GM12874 (cell line): ENCODE data around the gene SSBP4.

Experiments used
- TF ChIP-seq, protein P1 (sequence below): IDR thresholded peaks from 2 replicates; pipeline ENCODE4 v1.5.1; 2011; ENCODE audit warnings: low read depth, mild to moderate bottlenecking, control low read depth, low read length, moderate library complexity; ENCODE audit not compliant: insufficient read depth

SSBP4 gene

GRCh38 chr19:18467978-18468377, 48.8 kb downstream of the SSBP4 start:
- TF ChIP-seq, protein P1, sequence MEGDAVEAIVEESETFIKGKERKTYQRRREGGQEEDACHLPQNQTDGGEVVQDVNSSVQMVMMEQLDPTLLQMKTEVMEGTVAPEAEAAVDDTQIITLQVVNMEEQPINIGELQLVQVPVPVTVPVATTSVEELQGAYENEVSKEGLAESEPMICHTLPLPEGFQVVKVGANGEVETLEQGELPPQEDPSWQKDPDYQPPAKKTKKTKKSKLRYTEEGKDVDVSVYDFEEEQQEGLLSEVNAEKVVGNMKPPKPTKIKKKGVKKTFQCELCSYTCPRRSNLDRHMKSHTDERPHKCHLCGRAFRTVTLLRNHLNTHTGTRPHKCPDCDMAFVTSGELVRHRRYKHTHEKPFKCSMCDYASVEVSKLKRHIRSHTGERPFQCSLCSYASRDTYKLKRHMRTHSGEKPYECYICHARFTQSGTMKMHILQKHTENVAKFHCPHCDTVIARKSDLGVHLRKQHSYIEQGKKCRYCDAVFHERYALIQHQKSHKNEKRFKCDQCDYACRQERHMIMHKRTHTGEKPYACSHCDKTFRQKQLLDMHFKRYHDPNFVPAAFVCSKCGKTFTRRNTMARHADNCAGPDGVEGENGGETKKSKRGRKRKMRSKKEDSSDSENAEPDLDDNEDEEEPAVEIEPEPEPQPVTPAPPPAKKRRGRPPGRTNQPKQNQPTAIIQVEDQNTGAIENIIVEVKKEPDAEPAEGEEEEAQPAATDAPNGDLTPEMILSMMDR, result no peak

DNA sequence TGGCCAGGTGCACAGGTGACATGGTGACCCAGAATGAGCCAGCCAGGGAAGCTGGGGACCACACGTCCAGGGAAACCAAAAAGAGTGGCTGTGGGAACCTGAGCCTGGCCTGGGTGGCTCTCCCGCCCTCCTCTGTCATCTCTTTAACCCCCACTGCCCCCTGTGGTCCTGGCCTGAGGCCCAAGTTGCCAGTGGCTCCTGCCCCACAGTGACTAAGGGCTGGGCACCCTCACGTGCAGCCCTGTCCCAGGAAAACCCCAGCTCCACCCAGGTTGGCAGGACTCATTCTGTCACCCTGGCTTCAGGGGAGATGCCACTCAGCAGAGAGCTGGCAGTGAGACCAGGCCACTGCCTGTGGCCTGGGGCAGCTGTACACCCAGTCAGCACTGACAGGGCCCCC, 49.3 kb downstream of the SSBP4 start:
- TF ChIP-seq, protein P1, result no peak

DNA sequence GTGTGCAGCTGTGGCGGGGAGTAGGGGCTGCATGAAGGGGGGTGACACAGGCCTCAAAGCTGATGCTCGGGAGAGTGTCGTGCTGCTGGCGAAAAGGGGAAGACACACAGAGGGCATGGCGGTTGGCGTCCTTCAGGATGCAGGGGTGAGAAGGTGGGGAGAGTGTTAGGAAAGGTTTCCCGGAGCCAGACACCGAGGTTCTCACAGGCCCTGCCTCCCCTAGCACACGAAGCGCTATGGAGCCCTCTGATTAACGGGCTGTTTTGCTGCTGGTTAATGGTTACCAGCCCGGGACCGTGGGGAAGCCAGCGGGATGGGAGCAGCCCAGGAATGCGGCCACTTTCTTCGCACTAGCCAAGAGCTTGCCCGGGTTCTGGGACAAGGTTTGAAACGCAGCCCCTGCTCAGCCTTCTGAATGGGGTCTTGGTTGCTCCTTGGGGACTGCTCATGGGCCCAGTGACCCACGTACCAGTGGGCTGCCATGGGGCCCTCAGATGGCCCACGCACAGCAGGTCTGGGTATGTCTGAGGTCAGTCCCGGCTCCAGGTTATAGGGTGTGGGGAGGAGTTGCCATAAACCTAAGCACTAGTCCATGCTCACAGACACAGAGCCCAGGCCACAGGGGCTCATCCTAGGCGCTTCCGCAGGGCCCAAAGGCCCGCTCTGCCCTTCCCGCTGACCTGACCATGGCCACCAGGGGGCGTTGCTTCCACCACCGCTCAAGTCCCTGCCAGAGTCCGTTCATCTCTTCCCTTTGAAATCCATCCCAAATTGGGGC, 50.1 kb downstream of the SSBP4 start:
- TF ChIP-seq, protein P1, result peak; percentile 83

GRCh38 chr19:18470787-18471186, 51.6 kb downstream of the SSBP4 start:
- TF ChIP-seq, protein P1, result no peak

- TF ChIP-seq, protein P1, result no peak
Measured at GRCh38 chr19:18473003-18473705, 54.0 kb downstream of the SSBP4 start.

- TF ChIP-seq, protein P1, result no peak
Measured at GRCh38 chr19:18473706-18474087, 54.5 kb downstream of the SSBP4 start.

DNA sequence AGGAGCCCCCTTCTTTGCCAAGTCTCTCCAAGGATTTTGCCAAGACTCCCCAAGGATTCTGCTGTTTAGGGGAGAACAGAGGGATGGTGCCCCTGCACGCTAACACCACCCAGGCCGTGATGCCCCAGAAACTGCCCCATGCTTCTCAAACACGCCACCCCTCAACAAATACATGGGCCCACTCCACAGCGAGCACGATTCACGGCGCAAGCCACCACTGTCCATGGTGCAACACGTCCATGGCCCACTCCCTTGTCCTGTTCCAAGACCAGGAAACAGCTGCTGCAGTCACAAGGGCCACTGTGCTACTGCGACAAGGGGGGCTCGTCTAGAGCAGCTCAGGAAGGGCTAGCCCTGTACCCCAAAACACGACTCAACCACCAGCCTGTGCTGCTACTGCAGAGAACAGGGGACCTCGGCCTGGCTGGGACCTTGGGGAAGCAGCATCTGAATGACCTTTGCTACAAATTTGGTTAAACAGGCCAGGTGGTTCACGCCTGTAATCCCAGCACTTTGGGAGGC, 55.2 kb downstream of the SSBP4 start:
- TF ChIP-seq, protein P1, result no peak
